IPS-18c (cell line): ENCODE results near the gene ATP2B3.

Source experiments
- H3K4me3 ChIP-seq: 2 replicates; pipeline ENCODE4 v1.7.0; 2013; ENCODE audit warnings: low read depth, mild to moderate bottlenecking, low read length, moderate library complexity; ENCODE audit not compliant: insufficient read depth
- H3K9me3 ChIP-seq: one replicate; pipeline ENCODE4 v1.6.1; 2013; ENCODE audit warnings: mild to moderate bottlenecking, low read length, moderate library complexity; ENCODE audit not compliant: control insufficient read depth, insufficient read depth

The ATP2B3 gene

DNA sequence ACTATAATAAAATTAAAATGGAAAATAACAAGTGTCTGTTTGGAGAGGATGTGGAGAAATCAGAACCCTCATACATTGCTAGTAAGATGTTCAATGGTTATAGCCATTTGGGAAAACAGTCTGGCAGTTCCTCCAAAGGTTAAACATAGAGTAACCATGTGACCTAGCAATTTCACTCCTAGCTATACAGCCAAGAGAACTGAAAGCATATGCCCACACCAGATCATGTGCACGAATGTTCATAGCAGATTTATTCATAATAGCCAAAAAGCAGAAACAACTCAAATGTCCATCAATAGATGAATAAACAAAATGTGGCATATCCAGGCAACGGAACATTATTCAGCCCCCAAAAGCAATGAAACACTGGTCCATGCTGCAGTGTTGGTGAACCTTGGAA lies 90.9 kb downstream of the ATP2B3 start:
- H3K4me3 ChIP-seq, result no peak overlapping the region
- peaks cover 24% of the 10 kb centered on the region for H3K9me3 ChIP-seq

DNA sequence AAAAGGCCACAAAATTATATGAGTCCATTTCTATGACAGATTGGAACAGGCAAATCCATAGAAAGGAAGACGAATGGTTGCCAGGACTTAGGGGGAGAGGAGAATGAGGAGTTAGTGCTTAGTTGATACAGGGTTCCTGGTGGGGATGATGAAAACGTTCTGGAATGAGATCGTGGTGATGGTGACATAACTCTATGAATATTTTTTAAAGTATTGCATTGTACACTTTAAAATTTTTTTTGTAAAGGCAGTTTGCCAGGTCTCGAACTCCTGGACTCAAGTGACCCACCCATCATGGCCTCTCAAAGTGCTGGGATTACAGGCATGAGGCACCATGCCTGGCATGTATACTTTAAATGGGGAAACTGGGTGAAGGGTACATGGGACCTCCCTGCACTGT lies 91.4 kb downstream of the ATP2B3 start:
- H3K9me3 ChIP-seq, result peaks cover 22% of the 10 kb centered on the region

DNA sequence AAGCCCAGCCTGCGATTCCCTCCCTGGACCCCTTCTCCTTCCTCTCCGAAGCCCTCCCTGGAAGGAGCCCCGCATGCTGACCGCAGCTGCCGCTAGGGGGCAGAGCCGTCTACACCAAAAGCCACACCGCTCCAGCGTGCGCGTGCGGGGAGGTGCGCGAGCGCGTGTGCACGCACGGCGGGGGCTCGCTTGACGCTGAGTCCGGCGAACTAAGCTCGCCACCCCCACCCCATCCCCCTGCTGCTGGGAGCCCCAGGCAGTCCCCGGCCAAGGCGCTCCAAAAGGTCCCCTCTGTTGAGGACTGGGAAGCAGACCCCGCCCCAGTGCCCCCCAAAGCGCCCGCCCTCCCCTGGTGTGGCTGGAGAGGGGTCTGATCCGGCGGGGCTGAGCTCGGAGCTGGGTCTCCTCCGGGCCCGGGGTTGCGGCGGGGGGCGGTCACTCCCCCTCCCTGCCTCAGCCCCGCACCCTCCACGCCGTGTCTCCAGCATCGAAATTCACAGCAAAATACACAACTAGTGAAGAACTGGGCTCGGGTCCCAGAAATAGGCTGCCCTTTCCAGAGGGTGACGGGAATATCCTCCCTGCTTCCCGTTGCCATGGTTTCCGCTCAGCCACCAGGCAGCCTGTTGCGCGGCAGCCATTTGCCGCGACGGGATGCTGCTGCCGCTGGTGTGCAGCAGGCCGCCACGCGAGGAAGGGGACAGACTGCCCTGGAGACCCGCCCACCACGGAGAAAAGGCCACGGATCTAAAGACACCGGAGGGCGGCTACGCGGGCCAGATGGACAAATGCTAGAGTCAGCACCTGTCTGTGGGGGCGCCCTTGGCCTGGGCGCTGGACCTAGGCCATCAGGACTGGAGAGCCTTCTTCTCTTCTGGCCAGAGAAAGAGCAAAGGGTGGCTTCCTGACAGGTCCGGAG lies 92.7 kb downstream of the ATP2B3 start:
- peaks cover 23% of the 10 kb centered on the region for H3K9me3 ChIP-seq
- H3K4me3 ChIP-seq, result peak overlapping the region; percentile 36

More for the DNA sequence above, 91.4 kb downstream of the ATP2B3 start:
- H3K4me3 ChIP-seq, result no peak overlapping the region

DNA sequence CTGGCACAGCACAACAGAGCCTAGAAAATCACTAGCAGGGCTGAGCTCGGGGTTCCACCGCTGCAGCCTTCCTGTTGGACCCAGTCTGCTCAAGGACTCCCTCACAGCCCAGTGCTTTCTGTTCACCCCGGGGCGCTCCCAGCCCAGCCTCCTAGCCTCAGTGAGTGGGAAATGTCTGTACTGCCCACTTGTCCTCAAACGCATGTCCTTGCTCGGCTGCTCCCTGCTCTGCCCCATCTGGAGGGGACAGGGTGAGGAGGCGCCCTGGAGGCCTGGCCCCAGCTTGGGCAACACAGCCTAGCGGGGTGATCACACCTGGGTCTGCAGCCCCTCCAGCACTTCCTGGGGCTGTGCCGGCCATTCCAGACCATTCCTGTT lies 93.4 kb downstream of the ATP2B3 start:
- H3K9me3 ChIP-seq, result peaks cover 23% of the 10 kb centered on the region
- no peak overlapping the region for H3K4me3 ChIP-seq

DNA sequence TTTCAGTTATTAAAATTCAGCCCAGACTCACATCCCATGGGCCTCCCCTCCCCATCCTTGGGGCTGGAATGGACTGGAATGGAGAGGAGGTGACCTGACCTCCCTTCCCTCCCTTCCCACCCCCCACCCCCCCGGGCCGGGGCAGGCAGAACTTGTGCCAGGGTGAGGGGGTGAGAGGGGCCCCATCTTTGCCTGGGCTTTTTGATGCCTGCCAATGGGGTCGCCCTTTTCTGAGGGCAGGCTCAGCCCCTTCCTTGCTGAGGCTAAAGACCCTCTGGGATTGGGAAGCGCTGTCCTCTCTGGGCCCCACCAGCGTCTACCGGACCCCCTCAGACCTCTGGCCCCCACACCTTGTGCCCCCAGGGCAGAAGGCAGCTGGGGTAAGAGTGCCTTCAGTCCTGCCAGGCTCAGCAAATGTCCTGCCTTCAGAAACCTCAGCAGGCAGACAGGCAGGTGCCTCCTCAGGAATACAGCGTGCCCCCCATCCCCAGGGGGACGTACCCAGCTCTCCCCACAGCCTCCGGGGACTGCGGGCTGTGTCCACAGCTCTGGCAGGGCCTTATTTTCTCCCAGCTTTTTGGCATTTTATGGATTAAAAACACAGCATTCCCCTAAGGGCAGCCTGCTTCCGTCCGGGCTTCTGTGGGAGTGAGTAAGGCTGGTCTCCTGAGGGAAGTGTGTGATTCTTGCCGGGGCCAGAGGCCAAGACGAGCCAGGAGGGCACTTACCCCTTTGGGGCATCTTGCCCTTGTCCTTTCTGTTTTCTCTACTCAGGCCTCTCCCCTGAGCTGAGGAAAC lies 94.1 kb downstream of the ATP2B3 start:
- Histone ChIP-seq H3K4me3 (no peak overlapping the region), H3K9me3 (peaks cover 23% of the 10 kb centered on the region)

DNA sequence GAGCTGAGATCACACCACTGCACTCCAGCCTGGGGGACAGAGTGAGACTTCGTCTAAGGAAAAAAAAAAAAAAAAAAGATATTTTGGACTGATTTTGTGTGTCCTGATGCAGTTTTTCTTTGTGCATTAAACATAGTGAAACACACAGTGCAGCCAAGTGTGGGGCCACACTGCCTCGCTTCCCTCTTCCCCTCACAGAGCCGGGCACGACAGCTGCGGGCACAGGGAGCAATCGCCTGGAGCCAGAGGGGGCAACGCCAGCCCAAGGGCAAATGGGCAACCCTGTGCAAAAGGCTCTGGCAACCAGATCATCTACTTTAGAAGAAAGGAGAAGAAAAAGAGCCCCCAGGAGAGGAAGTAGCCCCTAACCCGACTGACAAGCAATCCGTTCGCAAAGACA lies 95.0 kb downstream of the ATP2B3 start:
- peaks cover 21% of the 10 kb centered on the region for H3K9me3 ChIP-seq
- no peak overlapping the region for H3K4me3 ChIP-seq

DNA sequence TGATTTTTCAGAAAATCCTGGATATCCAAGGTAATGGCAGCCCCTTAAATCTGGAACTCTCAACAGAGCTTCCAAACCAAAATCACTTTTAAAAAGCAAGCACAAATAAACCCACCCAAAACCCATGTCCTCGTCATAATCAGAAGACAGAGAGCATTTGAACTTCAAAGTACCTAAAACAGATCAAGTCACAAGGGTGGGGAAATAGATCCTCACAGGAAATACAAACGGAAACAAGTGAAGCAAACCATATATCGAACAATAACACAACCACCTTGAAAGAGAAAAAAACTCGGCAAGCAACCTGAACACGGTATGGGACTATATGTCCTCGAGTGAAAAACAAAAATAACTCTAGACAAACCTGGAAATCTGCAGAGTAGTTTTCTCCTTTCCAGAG lies 97.4 kb downstream of the ATP2B3 start:
- Histone ChIP-seq H3K4me3 (no peak overlapping the region), H3K9me3 (peaks cover 19% of the 10 kb centered on the region)

DNA sequence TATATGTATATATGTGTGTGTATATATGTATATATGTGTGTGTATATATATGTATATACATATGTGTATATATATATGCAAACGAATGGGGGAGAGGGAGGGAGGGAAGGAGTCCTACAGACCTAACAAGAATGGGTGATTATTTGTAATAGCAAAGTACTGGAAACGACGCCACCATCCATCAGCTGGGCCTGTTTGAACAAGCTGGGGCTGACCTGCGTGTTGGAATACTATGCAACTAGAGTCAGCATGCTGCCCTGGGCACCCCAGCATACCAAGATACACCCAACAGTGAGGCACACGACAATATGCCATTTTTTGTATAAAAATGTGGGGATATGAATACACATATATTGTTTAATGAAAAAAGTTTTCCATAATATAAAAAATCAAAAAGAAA lies 103.1 kb downstream of the ATP2B3 start:
- peaks cover 13% of the 10 kb centered on the region for H3K9me3 ChIP-seq
- no peak overlapping the region for H3K4me3 ChIP-seq

DNA sequence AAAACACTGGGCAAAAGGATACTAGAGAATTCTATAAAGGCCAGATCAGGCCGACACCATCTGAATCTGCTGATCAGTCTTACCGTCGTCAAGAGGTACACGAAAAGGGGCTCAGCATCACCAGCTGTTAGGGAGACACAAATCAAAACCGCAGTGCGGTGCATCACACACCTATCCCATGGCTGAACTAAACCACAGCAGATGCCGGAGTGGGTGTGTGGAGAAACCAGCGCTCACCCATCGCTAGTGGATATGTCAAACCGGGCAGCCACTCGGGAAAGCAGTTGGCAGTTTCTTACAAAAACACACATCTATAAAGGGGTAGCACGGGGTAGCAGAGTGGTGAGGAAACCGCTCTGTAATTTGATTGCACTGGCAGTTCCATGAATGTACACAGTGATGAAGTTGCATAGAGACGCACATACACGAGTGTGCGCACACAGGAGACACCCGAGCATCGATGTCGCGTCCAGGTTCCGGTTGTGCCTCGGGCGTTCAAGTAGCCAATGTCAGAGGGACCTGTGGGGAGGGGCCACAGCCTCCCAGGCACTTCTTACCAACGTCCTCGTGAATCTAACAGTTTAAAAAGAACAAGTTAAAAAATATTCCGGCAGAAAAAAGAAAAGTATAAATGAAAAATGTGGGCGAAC lies 104.6 kb downstream of the ATP2B3 start:
- no peak overlapping the region for H3K4me3 ChIP-seq
- peaks cover 10% of the 10 kb centered on the region for H3K9me3 ChIP-seq

DNA sequence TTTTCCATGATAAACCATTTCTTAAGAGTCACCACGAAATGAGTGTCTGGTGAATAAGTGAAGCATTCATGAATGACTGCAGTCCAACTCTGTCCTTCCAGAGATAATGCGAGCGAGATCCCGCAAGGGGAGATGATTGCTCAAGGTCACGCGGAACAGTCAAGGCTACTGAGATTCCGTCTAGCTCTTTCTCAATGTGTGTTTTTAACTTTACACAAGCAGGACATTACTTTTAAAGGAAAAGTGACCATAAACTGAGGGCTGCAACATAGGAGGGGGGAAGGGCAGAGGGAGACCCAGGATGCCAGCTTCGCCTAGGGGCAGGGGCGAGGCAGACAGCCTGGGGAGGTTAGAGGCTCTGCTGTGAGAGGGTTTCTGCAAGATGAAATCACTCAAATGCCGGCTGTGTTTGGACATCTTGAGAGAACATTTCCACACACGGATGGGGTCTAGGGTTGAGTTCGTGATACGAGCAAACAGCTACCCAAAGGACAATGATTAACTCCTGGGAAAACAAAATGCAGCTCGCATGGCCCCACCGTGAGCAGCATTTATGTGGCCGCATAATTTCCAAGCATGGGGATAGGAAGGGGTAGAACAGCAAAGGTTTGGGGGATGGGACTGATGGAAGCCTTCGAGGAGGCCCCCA lies 105.3 kb downstream of the ATP2B3 start:
- Histone ChIP-seq H3K4me3 (no peak overlapping the region), H3K9me3 (peaks cover 12% of the 10 kb centered on the region)

DNA sequence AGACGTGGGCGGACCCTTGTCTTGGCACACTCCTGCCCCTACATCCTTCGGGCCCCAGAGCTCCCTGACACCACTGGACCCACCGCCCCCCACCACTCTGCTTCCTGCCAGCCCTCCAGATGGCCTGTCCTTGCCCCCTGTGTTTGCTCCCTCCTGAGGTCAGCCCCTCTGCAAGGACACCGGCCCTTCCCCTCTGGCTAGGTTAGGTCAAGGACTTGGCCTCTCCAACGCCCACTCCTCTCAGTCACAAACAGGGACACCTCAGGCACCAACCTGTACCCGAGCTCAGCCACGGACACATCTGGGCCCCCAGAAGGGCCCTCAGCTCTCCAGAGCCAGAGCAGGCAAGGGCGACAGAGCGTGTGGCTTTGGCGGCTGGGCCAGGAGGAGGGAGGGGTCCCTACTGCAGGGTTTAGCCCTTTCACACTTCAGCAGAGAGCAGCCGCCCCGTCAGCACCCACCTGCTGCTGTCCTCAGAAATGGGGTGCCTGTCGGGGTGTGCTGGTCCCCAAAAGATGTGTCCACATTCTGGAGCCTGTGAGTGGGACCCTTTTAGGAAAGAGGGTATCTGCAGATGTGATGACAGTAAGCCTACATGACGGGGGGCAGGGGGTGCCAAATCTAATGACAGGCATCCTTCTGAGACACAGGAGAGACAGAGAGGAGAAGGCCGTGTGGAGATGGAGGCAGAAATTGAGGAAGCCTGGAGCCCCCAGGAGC lies 106.0 kb downstream of the ATP2B3 start:
- Histone ChIP-seq H3K9me3 (peaks cover 12% of the 10 kb centered on the region), H3K4me3 (no peak overlapping the region)

DNA sequence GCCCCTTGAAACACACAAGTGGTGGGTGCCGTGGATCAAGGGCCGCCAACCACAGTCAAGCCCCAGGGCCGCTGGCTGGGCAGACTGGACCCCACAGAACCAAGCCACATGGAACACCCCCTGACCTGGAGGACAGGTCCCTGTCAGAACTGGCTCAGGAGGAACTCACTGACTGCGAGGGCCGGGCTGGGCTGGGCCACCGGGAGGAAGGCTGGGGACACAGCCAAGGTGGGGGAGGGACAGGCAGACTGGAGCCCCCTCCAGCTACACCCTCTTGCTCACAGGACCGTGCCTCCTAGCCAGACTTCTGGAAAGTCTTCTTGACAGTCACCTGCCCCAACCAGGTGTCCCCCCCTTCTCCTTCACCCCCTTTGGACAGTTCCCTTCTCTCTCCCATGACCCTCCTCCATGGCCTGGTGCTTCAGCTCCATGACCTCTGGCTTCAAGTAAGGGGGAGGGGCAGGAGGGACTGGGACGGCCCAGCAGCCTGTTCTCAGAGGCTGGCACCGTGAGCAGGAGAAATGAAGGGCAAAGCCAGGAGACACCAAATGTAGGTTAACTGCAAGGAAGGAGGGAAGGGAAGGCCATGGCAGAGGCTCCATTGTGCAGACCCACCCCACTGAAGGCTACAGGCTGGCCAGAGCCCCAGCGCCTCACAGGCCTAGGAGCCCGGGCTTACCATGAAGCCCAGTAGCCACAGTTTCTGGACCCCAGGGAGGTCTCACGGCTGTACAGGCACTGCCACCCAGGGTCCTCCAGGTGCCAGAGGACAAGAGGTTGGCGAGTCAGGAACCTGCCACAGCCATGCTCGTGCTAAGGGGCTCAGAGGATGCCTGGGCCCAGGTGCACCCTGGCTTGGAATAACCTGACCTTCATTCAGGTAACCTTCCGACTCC lies 107.0 kb downstream of the ATP2B3 start:
- no peak overlapping the region; the same call in 1 of the 2 replicates for H3K4me3 ChIP-seq
- H3K9me3 ChIP-seq, result peaks cover 12% of the 10 kb centered on the region

DNA sequence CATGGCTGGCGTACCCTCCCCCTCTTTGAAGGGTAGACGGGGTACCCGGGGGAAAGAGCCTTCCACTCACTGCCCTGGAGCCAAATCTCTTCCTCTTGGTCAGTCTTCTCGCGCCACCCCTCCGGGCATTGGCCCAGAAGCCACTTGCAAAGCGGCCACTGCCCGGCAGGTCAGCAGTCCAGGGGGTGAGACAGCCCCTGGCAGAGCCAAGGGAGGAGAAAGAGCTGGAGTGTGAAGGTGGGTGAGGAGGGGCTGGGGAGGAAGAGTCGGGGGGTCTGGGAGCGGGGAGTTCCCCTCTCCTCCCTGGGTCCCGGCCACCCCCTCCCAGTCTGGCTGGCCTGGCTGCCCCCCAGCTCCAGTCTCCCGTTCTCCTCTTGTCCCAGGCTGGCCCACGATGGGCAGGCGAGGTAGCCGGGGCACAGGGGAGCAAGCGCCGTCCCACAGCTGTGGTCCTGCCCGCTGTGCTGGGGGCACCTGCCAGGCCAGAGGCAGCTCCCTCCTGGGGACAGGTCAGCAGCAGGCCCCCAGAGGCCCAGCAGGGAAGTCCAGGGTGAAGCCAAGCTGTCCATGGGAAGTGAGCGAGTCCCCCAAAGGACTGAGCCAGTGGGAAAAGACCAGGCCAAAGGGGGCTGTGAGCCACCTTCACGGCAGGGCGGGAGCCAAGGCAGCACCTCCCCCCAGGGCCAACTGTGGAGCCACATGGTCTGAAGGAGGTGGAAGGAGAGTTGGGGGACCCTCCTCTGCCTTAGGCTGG lies 108.0 kb downstream of the ATP2B3 start:
- Histone ChIP-seq H3K4me3 (no peak overlapping the region), H3K9me3 (peaks cover 12% of the 10 kb centered on the region)

DNA sequence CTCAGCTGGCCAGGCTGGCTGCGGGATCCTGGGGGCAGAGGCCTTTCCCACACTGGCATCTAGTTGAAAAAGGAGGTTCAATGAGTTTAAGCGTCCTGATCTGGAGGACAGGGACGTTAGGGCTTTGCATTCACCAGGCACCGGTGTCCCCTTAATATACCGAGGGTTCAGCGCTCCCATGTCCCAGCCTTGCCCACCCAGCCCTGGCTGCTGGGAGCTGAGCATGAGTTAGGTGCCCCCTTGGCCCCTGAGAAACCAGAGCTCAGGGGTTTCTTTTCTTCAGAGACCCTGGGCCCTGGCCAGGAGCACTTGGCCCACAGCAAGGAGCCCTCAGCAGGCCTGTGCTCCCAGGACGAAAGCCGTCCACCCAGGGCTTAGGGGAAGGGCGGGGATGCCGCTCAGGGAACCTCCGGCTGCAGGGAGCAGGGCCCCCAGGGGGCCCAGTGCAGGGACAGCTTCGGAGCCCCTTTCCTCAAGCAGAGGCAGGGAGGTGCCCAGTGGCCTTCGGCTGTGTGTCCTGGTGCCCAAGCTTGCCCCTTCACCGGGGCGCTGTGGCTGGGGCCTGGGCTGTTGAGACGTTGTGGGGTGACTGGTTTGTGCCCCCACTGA lies 108.7 kb downstream of the ATP2B3 start:
- Histone ChIP-seq H3K9me3 (peaks cover 12% of the 10 kb centered on the region), H3K4me3 (no peak overlapping the region)
